Mammary microvascular endothelial cell (primary cell): ENCODE results near the gene OR51A7. TPM values are rescaled to one million over a fixed set of nuclear protein-coding genes. Genes with fewer than 3 reads are reported as not detected.

Experiments
- total RNA-seq: library from RNA; depleted of rRNA; stranded (reverse); fragments of >200 nt; gene quantifications from 2 replicates; pipeline ENCODE4 v1.2.3, GENCODE V29; 2015

Gene OR51A7
- not detected in 2 replicates for total RNA-seq

GRCh38 chr11:4903484-4903883, at the start of gene OR51A7:
OR51A7 (plus strand) TSS chr11:4903783; CDS start chr11:4907370, 3,587 bp downstream.

GRCh38 chr11:4881860-4882500, 21.6 kb upstream of the OR51A7 start, which contains the start of gene OR51T1:
OR51T1 (plus strand) TSS chr11:4881900; CDS start chr11:4881900, 0 bp downstream.

DNA sequence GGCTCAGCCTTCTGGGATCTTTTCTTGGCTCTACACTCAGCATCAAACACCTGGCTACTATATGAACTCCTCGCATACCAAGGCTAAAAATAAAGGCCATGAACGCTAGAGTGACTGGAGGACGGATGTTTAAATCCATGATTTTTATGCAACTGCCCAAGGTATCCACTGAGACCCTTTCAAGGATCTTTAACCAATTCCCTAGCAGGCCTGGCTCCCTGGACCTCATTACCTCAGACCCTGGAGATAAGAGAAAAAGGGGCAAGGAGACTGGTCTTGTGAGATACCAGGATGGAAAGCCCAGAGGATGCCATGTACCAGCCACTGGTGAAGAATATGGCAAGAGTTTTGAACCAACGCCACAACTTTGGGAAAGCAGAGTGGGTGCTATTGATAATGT, 15.7 kb downstream of the OR51A7 start, which contains the start of gene OR51G2:
Gene OR51G2, minus strand, starts transcription at position 101 of the 400 bp plus-strand sequence. CDS start 3,687 bp downstream, outside the sequence.

DNA sequence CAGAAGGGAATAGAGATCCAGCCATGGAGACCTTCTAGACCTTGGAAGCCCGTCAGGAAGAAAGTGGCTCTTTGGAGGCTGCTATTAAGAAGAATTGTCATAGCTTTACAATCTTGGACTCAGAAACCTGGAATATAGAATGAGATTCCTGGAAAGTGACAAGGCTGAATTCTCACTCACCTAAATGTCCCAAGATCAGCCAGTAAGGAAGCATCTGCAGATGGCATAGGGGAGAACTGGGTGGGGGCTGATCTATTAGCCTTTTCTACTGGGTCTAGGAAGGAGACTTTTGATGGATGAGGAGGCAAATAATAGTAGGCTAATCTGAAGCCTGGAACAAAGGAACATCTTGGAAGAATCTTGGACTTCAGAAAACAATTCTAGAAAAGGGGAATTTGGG, 20.7 kb downstream of the OR51A7 start, which contains the start of gene OR51G1:
Gene OR51G1, minus strand, starts transcription at position 101 of the 400 bp plus-strand sequence. Its CDS starts 0 bp downstream, at position 101.

DNA sequence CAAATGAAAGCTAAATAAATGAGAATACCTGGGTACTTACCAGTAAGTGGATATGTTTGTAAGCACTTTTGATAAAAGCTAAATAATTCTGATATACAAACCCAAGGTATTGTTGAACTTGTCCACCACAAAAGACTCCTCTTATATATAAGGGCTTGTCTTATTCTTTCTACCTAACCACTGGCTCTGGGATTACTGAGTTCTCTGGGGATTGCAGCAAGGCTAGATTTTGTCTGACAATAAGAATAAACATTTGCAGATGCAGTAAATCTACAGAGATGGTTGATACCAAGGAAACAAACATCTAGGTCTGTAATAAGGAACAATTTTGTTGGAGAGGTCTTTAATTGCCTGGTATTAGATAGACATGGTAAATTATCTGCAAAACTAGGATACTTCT, 43.9 kb downstream of the OR51A7 start, which contains the start of gene OR51A4:
Gene OR51A4, minus strand, starts transcription at position 101 of the 400 bp plus-strand sequence. CDS start 505 bp downstream, outside the sequence.

GRCh38 chr11:4955613-4956012, 52.0 kb downstream of the OR51A7 start, which contains the start of gene OR51A2:
OR51A2 (minus strand) TSS chr11:4955713; CDS start chr11:4955713, 0 bp downstream.

Other genes starting within 250 kb of the OR51A7 start
- gene OR51E2, start 205.9 kb upstream of the OR51A7 start, total RNA-seq = not detected in 2 replicates
- gene MMP26, start 199.0 kb upstream of the OR51A7 start, total RNA-seq = not detected in 2 replicates
- gene OR51F1, start 133.8 kb upstream of the OR51A7 start, total RNA-seq = not detected in 2 replicates
- not detected in 2 replicates for gene OR52R1, start 99.4 kb upstream of the OR51A7 start, total RNA-seq
- gene OR51F2, start 82.5 kb upstream of the OR51A7 start, total RNA-seq = not detected in 2 replicates
- gene OR51S1, start 54.6 kb upstream of the OR51A7 start, total RNA-seq = not detected in 2 replicates
- gene OR51T1, start 21.9 kb upstream of the OR51A7 start, total RNA-seq = not detected in 2 replicates
- gene OR51G2, start 15.6 kb downstream of the OR51A7 start, total RNA-seq = not detected in 2 replicates
- not detected in 2 replicates for gene OR51G1, start 20.6 kb downstream of the OR51A7 start, total RNA-seq
- not detected in 2 replicates for gene OR51A4, start 43.8 kb downstream of the OR51A7 start, total RNA-seq
- gene OR51A2, start 51.9 kb downstream of the OR51A7 start, total RNA-seq = not detected in 2 replicates
- not detected in 2 replicates for gene OR51L1, start 91.1 kb downstream of the OR51A7 start, total RNA-seq
- gene OR52J3, start 142.7 kb downstream of the OR51A7 start, total RNA-seq = not detected in 2 replicates
- gene OR52E2, start 155.8 kb downstream of the OR51A7 start, total RNA-seq = not detected in 2 replicates
- not detected in 2 replicates for gene OR52E1, start 165.8 kb downstream of the OR51A7 start, total RNA-seq
- not detected in 2 replicates for gene OR52A5, start 234.6 kb downstream of the OR51A7 start, total RNA-seq